HG02885 (cell line): Measurements from ENCODE around the gene NRXN3.

Source experiments
- ATAC-seq: cut with Tn5 transposase; IDR thresholded peaks from one replicate; pipeline ENCODE4 v1.9.1; 2021; ENCODE audit warnings: mild to moderate bottlenecking; ENCODE audit not compliant: unreplicated experiment, poor library complexity

NRXN3 gene

DNA sequence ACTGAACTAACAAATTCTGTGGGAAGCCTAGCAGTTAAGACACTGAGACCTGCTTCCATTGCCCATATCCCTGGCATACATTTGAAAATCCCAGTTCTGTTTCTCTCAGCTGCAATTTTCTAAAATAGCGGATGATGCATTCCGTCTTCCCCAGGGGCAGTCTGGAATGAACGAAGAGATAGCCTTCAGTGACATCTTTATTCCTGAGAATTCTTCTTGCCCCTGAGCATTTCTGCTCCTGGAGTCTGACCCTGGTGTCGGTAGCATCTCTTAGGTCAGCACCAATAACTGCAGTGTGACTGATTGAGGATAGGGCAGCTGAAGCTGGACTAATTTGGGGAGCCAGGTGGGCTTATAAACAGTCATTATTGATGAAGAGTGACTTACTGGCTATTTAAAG is 1488.6 kb downstream of the NRXN3 start:
- ATAC-seq = no peak

DNA sequence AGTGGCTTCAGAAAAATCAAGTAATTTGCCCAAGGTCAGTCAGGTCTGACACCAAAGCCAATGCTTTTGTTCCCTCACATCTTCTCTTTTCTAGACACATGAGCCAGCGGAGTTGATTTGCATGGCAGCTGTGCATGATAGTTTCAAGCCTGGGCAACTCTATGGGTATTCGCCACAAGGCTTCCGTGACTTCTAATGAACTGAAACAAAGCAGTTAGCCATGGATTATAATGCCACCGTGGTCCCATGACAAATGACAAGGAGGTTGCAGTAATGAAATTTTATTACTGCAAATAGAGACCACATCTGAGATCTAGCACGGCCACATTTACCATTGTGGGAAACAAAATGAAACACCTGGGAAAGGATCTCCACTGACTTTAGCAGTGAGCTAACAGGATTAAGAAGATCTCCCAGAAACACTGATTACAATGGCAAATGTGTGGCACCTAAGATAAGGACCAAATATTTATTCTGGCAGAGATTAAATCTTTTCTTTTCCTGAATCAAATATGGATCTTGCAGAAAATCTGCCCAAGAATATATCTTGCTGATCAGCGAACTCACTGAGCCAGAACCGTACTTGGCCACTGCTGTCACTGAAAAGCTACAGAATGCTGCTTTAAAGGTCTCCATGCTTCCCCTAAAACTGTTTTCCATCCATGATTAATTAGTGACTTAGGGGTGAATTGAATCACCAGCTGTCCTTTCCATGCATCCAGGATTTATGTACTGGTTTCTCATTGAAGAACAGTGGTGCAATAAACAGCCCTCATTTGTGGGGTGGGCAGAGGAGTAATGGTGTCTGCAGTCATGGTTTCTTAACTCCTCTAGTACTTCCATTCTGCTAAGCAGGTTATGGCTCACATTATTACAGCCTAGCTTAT is 1490.1 kb downstream of the NRXN3 start:
- no peak for ATAC-seq

GRCh38 chr14:79661752-79662151 is 1491.6 kb downstream of the NRXN3 start:
- ATAC-seq = no peak

DNA sequence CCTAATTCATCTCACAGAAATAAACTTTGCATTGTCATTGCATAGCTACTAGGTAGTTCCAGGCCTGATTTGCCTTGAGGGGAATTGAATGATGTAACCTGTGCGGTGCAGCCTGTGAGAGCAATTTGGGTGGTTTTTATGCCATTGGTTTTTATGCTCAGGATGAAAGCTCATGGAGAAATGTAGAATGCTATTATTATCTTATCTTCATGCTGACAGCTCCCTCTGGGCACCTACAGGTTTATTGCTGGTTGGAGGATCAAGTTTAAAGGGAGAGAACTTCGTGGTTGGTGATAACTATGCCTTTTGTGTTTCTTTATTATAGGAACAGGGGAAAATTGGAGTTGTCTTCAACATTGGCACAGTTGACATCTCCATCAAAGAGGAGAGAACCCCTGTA is 1493.3 kb downstream of the NRXN3 start:
- ATAC-seq = no peak

DNA sequence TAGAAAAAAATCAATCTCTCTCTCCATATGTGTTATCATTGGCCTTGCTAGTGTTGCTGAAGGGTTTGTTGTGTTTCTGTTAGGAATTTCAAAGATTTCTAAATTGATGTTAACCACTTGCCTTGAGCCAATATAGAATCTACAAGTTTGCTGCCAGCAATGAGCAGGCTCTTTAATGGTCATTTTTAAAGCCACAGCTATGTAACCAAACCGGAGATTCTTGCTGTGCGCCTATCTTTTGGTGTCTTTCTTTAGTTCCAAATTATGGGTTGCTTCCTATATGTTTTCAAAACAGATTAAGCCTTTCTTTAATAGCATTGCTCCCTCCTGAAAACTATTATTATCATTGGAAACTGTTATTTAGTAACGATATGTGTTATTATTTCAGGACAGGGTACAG is 1495.4 kb downstream of the NRXN3 start:
- no peak for ATAC-seq

GRCh38 chr14:79668951-79669350 is 1498.8 kb downstream of the NRXN3 start:
- no peak for ATAC-seq

- ATAC-seq = no peak
Measured at GRCh38 chr14:79670811-79671210, 1500.6 kb downstream of the NRXN3 start.

DNA sequence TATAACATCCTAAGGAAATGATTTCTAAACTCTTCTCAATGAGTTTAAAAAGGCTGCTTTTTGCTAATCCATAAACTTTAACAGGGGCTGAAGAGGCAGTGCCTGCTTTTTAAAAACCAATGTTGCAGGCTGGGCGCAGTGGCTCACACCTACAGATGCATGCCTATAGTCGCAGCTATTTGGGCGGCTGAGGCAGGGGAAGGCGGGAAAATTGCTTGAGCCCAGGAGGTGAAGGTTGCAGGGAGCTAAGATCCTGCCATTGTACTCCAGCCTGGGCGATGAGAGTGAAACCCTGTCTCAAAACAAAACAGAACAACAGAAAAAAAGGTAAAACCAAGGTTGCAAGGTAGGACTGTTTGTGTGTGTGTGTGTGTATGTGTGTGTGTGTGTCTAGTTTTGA is 1509.9 kb downstream of the NRXN3 start:
- ATAC-seq = no peak

- ATAC-seq = no peak
Measured at GRCh38 chr14:79686196-79686595, 1516.0 kb downstream of the NRXN3 start.

DNA sequence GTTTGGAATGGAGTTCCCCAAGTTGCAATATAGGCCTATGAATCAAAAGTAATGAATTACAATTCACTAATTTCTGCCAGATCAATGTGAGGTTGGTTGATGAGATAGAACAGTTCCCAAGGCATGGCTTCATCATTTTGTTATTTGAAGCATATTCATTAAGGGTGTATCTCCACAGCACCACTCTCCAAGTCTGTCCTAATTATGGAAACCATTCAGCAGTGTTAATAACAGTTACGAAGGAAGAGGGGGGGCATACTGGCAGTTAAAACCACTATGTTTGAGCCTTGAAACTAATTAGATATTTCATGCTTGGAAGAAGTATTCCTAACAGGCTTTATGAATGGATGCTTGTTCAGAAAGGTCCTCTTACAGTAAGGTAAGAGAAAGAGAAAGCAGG is 1520.8 kb downstream of the NRXN3 start:
- no peak for ATAC-seq

- no peak for ATAC-seq
Measured at GRCh38 chr14:79693935-79694334, 1523.8 kb downstream of the NRXN3 start.

DNA sequence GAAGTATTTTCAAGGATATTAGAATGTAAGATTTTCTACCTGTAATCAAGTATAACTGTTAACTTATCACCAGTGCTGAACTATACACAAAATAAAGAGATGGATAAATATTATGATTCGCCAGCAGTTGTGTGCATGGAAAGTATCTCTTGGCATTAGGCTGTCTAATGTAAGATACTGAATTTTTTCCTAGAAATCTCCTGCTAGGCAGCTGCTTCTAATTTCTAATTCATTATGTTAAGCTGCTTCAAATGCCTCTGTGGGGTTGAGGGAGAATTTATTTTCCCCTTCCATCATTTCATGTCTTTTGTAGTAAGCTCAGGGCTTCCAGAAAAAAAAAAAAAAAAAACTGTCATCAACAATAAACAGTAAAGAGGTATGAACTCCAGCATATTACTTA is 1525.1 kb downstream of the NRXN3 start:
- ATAC-seq = no peak

GRCh38 chr14:79698298-79698711 is 1528.1 kb downstream of the NRXN3 start:
- ATAC-seq = no peak

GRCh38 chr14:79699206-79699605 is 1529.0 kb downstream of the NRXN3 start:
- no peak for ATAC-seq

- no peak for ATAC-seq
Measured at GRCh38 chr14:79701371-79701770, 1531.2 kb downstream of the NRXN3 start.

DNA sequence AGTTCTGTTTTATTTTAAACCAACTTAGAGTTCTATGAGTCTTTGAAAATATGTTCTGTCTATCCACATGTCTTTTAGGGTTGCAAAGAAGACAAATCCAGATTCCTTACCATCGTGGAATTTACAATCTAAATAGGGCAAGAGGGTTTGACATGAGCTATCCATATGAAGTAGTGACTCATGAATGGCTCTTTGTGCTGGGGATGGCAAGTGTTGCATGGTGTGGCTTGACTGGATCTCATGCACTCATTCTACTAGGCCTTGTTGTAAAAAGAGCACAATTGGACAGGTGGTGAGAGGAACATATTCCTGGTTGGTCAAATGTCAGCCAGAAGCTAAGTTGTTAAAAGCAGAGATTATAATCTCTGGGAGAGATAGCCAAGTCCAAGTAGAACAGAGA is 1532.0 kb downstream of the NRXN3 start:
- ATAC-seq = no peak

DNA sequence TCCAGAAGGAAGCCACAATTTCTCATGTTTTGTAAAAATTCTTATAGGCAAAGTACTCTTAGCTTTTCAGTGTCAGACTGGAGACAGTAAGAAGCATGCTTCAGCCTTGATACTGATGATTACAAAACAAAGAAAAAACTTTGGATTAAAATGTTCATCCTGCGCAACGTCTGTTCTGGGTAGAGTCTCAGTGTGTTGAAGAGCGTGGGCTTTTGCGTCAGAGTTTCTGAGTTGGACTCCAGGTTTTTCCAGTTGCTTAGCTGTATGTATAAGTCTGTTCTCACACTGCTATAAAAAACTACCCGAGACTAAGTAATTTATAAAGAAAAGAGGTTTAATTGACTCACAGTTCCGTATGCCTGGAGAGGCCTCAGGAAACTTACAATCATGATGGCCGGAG is 1533.0 kb downstream of the NRXN3 start:
- ATAC-seq = no peak

- no peak for ATAC-seq
Measured at GRCh38 chr14:79704041-79704807, 1534.1 kb downstream of the NRXN3 start.

- ATAC-seq = no peak
Measured at GRCh38 chr14:79705126-79705894, 1535.1 kb downstream of the NRXN3 start.

GRCh38 chr14:79706382-79706781 is 1536.2 kb downstream of the NRXN3 start:
- no peak for ATAC-seq
